NK-92 (cell line): ENCODE data around the gene ARFGAP1.
"Not testable (repeated sequence)": the region's sequence is repeated elsewhere in the genome, so short reads cannot be mapped to it uniquely, and the experiment has no call there.

Experiments
- DNase-seq: peaks from one replicate; lab custom pipeline; 2025; ENCODE audit not compliant: unreplicated experiment; lab: John Stamatoyannopoulos, UW

ARFGAP1 gene

DNA sequence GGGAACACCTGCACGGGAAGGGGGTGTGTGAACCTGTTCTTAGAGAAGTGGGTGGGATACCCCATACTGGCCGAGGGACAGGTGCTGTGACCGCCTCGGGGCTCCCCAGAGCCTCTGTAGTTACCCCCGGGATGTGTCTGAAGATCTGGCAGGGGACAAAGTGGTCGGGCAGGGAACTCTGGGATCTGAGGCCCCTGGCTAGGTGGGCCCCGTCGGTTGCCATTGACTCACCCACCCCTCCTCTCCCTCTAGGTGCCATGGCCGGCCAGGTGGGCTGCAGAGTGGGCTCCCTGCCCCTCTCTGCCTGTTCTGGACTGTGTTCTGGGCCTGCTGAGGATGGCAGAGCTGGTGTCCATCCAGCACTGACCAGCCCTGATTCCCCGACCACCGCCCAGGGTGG is 32.6 kb upstream of the ARFGAP1 start:
- no peak for DNase-seq

DNA sequence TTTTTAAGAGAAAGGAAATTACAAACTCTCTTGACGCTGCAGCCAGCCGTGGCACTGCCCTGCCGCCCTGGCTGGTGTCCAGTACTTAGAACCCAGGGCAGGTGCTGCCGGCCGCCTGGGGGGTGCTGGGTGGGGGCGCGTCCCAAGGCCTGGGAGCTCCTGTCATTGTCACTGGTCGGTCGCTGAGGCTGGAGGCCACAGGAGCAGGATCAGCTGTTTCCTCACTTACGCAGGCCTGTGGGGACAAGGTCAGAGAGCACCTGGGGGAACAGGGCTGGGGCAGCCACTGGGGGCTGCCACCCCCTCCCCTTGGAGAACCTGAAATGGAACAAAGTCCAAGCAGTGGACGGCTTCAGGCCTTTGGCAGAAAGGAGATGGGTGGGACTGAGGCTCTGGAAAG is 31.3 kb upstream of the ARFGAP1 start:
- DNase-seq = no peak

DNA sequence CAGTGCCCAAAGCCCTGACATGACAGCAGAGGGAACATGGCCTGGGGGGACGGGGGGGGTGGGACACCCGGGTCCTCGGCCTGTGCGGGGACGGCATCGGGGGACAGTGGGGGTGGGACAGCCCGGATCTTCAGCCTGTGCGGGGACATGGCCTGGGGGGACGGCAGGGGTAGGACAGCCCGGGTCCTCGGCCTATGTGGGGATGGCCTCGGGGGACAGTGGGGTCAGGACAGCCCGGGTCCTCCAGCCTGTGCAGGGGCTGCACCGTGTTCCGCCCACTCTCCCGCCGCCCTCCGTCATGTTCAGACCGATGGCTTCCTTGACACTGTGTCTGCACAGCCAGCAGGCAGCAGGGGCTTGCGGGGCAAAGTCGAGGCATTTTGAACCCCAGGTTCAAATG is 29.9 kb upstream of the ARFGAP1 start:
- no peak for DNase-seq

DNA sequence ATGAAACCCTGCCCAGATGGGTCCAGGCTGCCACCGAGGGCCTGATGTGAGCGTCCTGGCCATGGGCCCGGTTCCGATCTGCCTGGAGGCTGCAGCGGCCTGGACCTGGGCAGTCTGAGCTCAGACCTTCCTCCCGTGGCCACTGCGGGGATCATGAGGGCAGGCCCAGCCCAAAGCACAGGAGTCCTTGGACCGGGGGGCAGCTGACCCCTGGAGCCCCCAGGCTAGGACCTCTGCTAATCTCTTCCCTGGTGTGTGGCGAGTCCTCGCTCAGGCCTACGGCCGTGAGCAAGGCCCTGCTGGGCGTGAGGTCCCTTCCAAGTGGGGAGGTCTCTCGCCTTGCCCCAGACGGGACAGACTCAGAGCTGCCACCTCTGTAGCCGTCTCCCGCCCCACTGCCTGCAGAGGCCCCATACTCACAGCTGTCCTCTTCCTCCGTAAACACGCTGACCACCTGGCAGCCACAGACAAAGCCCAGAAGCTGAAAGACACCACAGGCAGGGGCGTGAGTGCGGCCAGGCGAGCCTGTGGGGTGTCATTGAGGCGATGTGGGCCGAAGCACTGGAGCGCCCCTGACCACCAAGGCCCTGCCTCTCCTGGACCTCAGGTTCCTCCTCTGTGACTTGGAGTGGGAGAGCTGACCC is 28.9 kb upstream of the ARFGAP1 start:
- no peak for DNase-seq

DNA sequence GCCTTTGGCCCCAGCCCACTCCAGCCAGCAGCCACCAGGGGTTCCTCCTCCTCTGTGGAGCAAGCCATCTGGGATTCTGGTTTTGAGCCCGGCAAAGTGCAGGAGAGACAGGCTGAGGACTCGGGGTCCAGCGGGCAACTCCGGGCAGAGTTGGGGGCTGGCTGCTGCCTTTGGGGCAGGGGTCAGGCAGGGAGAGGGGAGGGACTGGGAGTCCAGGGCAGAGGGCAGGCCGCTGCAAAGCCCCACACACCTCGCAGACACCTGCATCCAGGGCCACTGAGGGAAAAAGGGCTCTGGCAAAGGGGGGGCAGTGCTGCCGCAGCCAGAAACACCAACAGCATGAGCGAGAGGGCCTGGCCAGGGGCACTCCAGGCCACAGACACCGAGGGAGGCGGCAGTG is 28.1 kb upstream of the ARFGAP1 start:
- no peak for DNase-seq

DNA sequence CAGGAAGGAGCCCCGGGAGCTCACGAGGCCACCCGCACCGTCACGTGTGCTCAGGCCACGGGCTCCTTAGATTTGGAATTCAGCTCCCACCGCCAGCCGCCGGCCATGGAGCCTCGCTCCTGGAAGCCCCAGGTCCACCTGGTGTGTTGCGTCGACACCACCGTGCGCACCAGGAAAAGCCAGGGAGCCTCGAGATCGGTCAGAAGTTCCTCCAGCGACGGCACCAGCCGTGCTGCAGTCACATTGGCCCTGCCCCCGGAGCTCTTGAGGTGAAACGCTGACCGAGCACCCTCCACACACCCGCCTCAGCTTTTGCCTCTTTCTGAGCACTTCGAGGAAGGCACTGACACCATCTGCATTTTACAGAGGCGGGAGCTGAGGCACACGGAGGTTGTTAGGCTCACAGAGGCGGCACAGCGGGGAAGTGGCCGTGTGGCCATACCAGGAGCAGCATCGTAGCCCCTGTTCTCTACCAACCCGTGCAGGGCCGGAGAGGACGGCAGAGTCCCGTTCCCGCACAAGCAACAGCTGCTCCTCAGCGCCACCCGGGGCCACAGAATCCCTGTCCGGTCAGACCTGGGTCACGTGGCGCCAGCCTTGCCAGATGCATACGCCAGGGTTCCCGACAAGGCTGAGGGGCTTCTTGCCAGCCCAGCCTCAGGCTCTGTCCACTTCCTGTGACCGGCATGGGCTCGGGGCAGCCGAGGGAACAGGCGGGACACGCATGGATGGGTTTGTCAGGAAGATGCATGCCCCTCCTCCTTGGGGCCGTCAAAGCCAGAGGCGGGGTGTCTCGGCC is 25.9 kb upstream of the ARFGAP1 start:
- DNase-seq = no peak

DNA sequence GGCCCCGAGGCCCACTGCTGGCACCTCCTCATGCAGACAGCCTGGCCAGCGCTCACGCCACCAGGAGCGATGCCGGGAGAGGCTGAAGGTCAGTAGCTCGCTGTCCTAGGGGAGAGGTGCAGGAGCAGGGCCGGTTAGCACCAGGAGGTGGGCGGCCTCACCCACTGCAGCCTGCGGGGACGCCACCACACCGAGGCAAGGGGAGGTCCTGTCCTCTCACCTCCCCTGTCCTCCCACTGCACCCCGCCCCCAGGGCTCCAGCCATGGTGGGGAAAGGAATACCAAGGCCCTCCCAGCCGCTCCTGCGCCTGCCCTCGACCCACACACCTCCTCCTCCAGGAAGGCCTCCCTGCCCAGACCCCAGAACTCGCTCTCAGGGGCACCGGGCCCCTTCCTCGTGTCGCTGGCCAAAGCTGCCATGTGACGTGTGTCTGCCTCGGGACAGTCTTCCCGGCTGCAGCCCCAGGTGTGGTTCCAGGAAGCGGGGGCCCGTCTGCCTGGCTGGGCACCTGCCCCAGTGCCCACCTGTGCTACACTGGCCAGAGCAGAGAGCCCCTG is 24.9 kb upstream of the ARFGAP1 start:
- no peak for DNase-seq

DNA sequence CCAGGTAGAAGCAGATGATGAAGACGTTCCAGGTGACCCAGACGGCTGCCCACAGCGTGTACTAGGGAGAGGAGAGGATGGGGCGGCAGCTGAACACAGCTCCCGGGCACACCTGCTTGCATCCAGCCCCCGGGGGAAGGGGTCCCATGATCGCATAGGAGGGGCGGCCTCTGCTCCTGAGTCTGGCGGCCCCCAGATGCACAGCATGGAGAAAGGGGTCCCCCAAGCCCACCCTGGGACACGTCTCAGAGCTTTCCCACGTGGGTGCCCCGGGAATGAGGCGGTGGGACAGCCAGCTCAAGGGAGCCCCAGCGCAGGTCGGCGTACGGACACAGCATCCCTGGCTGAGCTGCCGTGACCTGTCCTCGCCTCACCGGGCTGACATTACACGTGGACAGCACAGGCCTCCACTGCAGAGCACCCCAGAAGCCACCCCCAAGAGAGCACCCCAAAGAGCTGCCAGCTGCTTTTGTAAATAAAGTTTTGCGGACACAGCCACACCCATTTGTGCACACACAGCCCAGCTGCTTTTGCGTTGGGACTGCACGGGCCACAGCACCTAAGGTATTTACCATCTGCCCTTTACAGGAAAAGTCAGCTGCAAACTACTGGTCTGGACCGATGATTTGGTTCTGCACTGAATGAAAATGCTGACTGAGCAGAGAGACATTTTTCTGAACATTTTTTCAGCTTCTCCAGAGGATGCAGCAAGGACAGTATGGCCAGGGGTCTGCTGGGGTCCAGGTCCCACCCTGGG is 23.6 kb upstream of the ARFGAP1 start:
- DNase-seq = no peak

DNA sequence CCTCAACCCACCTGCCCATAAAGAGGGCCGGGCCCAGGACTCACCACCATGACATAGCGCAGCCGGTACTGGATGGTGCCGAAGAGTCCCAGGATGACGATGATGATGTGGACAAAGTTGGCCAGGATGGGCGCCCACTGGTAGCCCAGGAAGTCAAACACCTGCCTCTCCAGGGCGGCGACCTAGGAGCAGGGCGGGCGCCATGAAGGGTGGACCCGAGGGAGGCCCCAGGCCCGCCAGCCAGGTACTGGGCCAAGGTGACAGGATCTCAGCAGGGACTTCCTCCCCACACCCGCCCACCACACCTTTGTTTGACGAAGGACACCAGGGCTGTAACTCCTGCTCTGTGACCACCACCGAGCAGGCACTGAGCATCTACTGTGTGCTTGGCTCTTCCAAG is 22.7 kb upstream of the ARFGAP1 start:
- DNase-seq = no peak

DNA sequence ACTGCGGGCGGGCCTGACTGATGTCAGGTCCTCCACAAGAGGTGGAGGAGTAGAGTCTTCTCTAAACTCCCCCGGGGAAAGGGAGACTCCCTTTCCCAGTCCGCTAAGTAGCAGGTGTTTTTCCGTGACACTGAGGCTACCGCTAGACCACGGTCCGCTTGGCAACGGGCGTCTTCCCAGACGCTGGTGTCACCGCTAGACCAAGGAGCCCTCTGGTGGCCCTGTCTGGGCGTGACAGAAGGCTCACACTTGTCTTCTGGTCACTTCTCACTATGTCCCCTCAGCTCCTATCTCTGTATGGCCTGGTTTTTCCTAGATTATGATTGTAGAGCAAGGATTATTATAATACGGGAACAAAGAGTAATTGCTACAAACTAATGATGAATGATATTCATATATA is 21.3 kb upstream of the ARFGAP1 start:
- not testable (repeated sequence) for DNase-seq

DNA sequence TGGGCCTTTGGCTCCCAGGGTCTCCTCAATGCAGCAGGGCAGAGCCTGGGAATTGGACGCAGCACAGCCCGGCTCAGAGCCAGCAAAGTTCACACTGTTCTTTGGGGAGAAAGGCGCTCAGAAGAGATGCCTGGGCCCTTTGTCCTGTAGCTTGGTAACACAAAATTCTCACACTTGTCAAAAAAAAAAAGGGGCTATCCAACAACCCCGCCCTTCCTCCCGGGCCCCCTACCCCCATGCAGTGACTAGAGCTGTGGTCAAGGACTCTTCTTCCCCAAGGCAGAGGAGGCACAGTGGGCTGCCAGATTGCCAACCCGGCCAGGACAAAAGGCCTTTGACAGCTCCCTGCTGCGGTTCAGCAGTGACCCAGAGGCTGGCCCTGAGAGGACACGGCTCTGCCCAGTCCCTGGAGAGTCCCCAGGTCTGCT is 20.3 kb upstream of the ARFGAP1 start:
- DNase-seq = no peak

DNA sequence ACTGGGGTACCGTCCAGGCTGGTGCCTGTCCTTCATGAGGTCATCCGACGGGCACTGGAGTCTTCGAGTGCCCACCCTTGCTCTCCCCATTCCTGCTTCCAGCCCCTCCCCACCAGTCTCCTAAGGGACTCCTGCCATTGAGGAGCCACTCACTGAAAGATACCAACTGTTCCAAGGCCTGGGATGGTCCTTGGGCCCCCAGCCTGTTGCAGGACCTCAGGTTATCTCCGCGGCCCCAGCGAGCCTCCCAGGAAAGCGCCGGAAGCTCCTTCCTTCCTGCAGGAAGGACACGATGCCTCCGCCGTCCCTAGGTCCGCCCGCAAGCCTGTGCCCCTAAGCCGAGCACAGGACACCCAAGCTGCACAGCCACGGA is 19.6 kb upstream of the ARFGAP1 start:
- DNase-seq = no peak

DNA sequence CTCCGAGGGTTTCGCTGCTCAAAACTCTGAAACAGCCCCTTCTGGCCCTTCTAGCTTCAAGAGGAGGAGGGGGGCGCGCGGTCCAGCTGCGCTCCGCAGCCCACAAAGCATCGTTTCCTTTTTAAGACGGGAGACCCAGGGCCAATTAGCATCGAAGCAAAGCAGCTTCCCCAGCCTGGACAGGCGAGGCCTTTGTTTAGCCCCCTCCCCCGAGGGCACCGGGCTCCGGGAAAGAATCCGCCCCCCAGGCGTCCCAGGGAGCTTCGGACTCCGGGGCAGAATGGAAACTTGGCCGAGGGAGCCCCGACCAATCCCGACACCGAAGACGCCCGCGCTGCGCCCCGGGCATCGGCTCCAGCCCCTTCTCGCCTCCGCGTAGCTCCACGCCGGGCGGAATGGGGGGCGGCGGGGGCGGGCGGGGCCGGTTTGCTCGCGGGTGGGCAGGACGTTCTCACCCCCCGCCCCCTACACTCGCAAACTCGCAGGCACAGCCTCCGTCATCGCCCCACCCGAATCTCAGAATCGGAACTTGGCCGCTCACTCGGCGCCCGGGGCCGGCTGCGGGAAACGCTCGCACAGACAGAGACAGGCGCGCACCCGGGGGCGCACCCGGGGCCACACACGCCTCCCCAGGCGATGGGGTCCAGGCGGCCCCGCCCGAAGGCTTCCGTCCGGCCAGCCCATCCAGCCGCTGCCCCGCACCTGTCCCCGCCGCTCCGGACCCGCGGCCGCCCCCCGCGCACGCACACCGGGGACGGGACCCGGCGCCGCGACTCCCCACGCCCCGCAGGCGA is 19.0 kb upstream of the ARFGAP1 start:
- DNase-seq = no peak

DNA sequence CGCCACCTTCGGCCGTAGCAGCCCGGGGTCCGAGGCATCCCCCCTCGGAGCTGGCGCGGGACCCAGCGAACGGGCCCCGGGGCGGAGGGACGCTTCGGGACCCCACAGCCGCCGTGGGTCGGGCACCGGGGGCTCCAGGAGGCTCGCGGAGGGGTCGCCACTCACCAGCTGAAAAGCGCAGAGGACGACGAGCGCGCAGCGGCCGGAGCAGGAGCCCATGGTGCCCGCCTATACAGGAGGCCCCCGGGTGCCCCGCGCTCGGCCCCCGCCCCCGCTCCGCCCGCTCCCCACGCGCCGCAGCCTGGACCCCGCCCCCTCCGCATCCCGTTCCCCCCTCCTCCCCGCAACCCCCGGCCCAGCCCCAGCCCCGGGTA is 18.4 kb upstream of the ARFGAP1 start, which contains the start of gene NKAIN4:
TSS of gene NKAIN4 (minus strand) at position 232 of the 374 bp plus-strand sequence. CDS start at position 219, 13 bp downstream.
- no peak for DNase-seq

DNA sequence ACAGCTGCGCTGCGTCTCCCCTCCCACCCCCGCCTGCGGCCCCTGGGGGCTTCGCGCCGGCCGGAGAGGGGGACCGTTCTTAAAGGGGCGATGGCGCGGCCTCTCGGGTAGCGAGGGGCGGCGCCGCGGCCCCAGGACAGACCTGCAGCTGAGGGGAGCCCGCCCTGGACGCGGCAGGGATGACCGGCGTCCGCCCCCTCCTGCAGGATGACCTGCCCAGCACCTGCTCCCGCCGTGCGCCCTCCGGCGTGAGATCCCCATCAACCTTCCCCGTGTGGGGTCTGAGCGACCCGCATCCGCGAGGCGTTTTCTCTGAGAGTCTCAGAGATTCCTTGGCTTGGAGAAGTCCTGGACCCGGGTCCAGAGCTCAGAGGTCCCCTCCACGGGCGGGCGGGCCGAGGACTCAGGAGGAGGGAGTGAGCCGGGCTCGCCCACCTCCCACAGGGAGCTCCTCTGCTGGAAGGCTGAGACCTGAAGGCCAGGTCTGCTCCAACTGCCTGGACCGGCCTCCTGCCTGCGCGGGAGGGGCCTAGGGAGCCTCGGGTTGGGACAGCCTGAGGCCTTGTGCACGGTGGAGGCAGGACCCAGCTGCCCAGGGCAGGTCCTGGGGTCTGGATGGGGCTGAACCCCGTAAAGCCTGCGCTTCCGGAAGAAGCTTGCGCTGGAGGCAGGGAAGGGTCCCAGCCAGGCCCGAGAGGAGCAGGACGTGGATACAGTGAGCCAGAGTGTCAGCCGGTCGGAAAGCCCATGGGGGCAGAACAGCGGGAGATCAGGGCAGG is 17.8 kb upstream of the ARFGAP1 start:
- no peak for DNase-seq

DNA sequence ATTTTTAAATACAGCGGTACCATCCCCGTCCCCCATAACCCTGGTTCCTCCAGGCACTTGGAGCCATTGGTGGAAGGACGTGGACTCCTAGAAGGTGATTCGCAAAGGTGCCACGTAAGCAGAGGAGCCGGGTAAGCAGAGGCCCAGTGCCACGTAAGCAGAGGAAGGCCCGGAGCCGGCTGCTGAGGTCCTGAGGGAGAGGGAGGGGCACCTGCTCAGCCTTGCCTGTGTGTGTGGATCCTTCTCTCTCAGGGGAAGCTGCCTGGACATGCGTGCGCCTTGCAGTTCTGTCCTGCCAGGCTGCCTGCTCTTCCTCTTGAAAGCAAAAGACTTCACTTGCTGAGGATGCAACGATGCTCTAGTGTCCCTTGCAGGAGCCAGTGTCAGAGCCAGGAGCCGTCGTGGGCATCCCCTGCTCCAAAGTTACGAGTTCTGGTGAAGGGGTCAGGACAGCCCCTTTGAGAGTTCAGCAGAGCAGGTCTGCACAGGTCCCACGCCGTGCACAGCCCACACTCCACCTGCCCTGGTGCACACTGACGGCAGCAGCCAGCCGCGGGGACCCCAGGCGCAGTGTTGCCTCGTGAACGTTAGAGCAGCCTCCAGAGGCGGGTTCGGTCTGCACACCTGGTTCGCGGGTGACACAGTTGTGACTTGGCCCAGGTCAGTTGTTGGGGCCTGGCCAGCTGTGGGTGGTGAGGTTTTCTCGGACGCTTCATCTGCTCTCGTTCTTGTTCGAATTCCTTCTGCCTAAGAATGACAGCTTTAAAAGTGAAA is 16.5 kb upstream of the ARFGAP1 start:
- no peak for DNase-seq

DNA sequence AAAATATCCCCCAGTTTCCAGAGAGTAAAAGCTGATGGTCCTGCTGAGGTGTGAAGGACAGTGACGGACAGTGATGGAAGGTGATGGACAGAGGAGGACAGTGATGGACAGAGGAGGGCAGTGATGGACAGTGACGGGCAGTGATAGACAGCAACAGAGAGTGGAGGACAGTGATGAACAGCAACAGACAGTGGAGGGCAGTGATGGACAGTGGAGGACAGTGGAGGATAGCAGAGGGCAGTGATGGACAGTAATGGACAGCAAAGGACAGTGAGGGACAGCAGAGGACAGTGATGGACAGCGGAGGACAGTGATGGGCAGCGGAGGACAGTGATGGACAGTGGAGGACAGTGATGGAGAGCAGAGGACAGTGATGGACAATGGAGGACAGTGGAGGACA is 15.7 kb upstream of the ARFGAP1 start:
- no peak for DNase-seq

DNA sequence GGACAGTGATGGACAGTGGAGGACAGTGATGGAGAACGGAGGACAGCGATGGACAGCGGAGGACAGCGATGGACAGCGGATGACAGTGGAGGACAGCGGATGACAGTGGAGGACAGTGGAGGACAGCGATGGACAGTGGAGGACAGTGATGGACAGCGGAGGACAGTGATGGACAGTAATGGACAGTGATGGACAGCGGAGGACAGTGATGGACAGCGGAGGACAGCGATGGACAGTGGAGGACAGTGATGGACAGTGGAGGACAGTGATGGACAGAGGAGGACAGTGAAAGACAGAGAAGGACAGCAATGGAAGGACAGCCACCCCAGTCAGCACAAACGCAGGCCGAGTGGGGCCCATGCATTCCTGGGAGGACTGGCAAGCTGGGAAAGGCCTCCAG is 15.0 kb upstream of the ARFGAP1 start:
- no peak for DNase-seq

DNA sequence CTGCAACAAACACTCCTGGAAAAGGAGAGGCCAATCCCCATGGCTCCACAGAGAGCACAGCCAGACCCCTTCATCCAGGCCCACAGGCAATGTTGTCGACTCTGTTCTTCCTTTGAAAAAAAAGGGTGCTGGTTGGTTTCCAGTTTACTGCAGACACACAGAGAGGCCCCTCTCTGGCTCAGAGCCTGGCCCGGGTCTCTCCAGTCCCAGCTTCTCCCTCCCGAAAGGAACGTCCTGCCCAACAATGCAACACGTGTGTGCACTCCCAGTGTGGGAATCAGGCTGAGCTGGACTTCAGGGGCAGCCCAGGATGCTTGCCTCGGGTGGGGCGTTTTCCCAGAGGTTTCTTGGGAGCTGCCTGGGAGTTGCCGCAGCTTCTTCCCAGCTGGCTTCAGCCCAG is 13.8 kb upstream of the ARFGAP1 start:
- no peak for DNase-seq
